A673 (cell line): ENCODE results near the gene ITFG1. TPM values are rescaled to one million over a fixed set of nuclear protein-coding genes. Genes with fewer than 3 reads are reported as not detected.

ENCODE experiments used
- BruUV-seq: library from RNA; stranded (reverse); fragments of 400-500 nt; replicated peaks from 2 replicates; lab custom pipeline; 2021; lab: Mats Ljungman, UMichigan
- CTCF ChIA-PET: fragments of 300-600 bp; sonication (Branson Sonifier 250); formaldehyde crosslinking; loops from one replicate; lab custom pipeline; 2022; ENCODE audit warnings: antibody characterized with exemption; lab: Charles Lee
- POLR2A ChIA-PET: fragments of 300-600 bp; sonication (Branson Sonifier 250); formaldehyde crosslinking; loops from one replicate; lab custom pipeline; 2022; ENCODE audit warnings: antibody characterized with exemption; ENCODE audit not compliant: low non-redundant PET; lab: Charles Lee
- DNase-seq: peaks from one replicate; pipeline ENCODE4 v3.0.0-alpha.2; 2015; ENCODE audit warnings: low spot score
- H3K27ac ChIP-seq: fragments of 200-600 bp; sonication (generic); 2 replicates; pipeline ENCODE4 v1.5.1; 2016; ENCODE audit warnings: mixed run types, low read depth, mild to moderate bottlenecking, mixed read lengths, antibody characterized with exemption, low read length; ENCODE audit not compliant: poor library complexity, severe bottlenecking
- H3K27me3 ChIP-seq: fragments of 200-600 bp; sonication (generic); replicated peaks from 2 replicates; pipeline ENCODE4 v1.6.1; 2017; ENCODE audit warnings: mixed run types, low read depth, mild to moderate bottlenecking, mixed read lengths, antibody characterized with exemption, low read length; ENCODE audit not compliant: insufficient read depth, poor library complexity
- H3K36me3 ChIP-seq: fragments of 200-600 bp; sonication (generic); 2 replicates; pipeline ENCODE4 v1.6.1; 2016; ENCODE audit warnings: mixed run types, mild to moderate bottlenecking, mixed read lengths, antibody characterized with exemption, low read length; ENCODE audit not compliant: insufficient read depth, poor library complexity, severe bottlenecking
- H3K4me1 ChIP-seq: fragments of 200-600 bp; sonication (generic); 2 replicates; pipeline ENCODE4 v1.6.1; 2017; ENCODE audit warnings: mixed run types, mild to moderate bottlenecking, mixed read lengths, antibody characterized with exemption, low read length; ENCODE audit not compliant: insufficient read depth, poor library complexity, severe bottlenecking
- H3K4me3 ChIP-seq: fragments of 200-600 bp; sonication (generic); 2 replicates; pipeline ENCODE4 v1.5.1; 2016; ENCODE audit warnings: low read depth, mixed run types, mild to moderate bottlenecking, mixed read lengths, low read length; ENCODE audit not compliant: poor library complexity, severe bottlenecking
- H3K9me3 ChIP-seq: fragments of 200-600 bp; sonication (generic); 2 replicates; pipeline ENCODE4 v1.6.1; 2016; ENCODE audit warnings: mixed run types, low read depth, mild to moderate bottlenecking, mixed read lengths, antibody characterized with exemption, low read length; ENCODE audit not compliant: poor library complexity, severe bottlenecking
- CTCF ChIP-seq: fragments of 300-800, 200-600 bp; sonication (generic); conservative IDR thresholded peaks from 2 replicates; pipeline ENCODE4 v1.5.1; 2017; ENCODE audit warnings: low read depth, mild to moderate bottlenecking, antibody characterized with exemption, low read length, moderate library complexity, mixed read lengths
- EZH2 ChIP-seq: fragments of 200-600 bp; sonication (generic); IDR thresholded peaks from 2 replicates; pipeline ENCODE4 v1.6.1; 2017; ENCODE audit warnings: borderline replicate concordance, low read depth, mild to moderate bottlenecking, mixed read lengths, antibody characterized with exemption, low read length; ENCODE audit not compliant: poor library complexity, severe bottlenecking
- intact Hi-C: fragments of 100-400 bp; cut with micrococcal nuclease; formaldehyde crosslinking; loops from one replicate; pipeline ENCODE4 v1.10.0; 2022; ENCODE audit not compliant: unreplicated experiment
- total RNA-seq: library from RNA; stranded (reverse); gene quantifications from 2 replicates; pipeline ENCODE4 v1.2.3, GENCODE V29; 2021

Gene ITFG1
- total RNA-seq, 1 experiment from 2014 or later, result 40.1 TPM

- no peak for DNase-seq
- H3K4me1 ChIP-seq, result no peaks in the 10 kb centered on the region
- no peak overlapping the region for H3K4me3 ChIP-seq
- no peaks in the 10 kb centered on the region for H3K36me3 ChIP-seq
- ChIA-PET CTCF (no interaction called here), POLR2A (no interaction called here)
- H3K27me3 ChIP-seq, result no peaks in the 10 kb centered on the region
- no peak overlapping the region for H3K27ac ChIP-seq
- no TSS peak for BruUV-seq
- H3K9me3 ChIP-seq, result no peaks in the 10 kb centered on the region
- intact Hi-C loops, result no loop called here
- TF ChIP-seq CTCF, result no peak
- no peak for TF ChIP-seq EZH2
Observed at GRCh38 chr16:47229053-47230050, 231.5 kb downstream of the ITFG1 start.

DNA sequence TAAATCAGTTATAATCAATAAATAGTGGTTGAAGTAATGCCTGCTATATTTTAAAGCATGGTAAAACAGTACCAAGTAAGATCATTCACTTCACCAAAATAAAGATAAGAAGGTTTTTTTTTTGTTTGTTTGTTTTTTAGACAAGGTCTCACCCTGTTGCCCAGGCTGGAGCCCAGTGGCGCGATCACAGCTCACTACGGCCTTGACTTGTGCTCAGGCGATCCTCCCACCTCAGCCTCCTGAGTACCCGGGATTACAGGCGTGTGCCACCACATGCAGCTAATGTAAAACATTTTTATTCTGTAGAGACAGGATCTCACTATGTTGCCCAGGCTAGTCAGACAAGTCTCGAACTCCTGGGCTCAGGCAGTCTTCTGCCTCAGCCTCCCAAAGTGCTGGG lies 232.6 kb downstream of the ITFG1 start:
- Histone ChIP-seq H3K27ac (no peak overlapping the region), H3K27me3 (no peaks in the 10 kb centered on the region), H3K9me3 (no peaks in the 10 kb centered on the region), H3K4me1 (no peaks in the 10 kb centered on the region), H3K36me3 (no peaks in the 10 kb centered on the region), H3K4me3 (no peak overlapping the region)
- BruUV-seq, result no TSS peak
- no peak for DNase-seq
- CTCF ChIA-PET, result no interaction called here
- TF ChIP-seq EZH2 (no peak), CTCF (no peak)
- POLR2A ChIA-PET, result no interaction called here
- intact Hi-C loops, result no loop called here

DNA sequence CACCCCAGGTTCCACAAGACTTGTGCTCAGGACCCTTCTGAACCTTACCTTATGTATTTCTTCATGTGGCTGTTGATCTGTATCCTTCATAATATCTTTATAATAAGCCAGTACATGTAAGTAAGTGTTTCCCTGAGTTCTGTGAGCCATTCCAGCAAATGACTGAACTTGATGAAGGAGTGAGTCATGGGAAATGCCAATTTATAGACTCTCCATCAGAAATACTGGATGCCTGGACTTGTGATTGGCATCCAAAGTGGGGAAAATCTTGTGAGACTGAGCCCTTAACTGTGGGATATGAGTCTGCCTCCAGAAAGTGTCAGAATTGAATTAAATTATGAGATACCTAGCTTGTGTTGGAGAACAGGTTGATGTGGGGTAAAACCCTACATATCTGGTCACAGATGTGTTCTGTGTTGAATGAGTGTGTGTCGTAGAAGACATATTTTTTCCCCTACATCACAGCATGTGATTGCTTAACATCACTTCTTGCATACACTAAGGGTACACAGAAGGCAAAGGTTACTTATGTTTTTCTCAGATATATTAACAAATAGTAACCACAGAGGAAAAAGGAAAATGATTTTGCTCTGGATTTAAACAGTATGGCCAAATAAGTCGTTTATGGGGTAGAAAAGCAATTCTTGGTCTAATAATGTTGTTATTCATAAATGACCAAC lies 247.0 kb downstream of the ITFG1 start:
- Histone ChIP-seq H3K36me3 (no peaks in the 10 kb centered on the region), H3K4me3 (no peak overlapping the region), H3K27ac (no peak overlapping the region), H3K27me3 (no peaks in the 10 kb centered on the region), H3K9me3 (no peaks in the 10 kb centered on the region), H3K4me1 (no peaks in the 10 kb centered on the region)
- intact Hi-C loops, result no loop called here
- no peak for DNase-seq
- BruUV-seq, result no TSS peak
- POLR2A ChIA-PET, result no interaction called here
- CTCF ChIA-PET, result no interaction called here
- no peak for TF ChIP-seq CTCF
- no peak for TF ChIP-seq EZH2
